Gastrocnemius medialis (tissue), 4 donors: ENCODE measurements around the gene SHC2.

Experiments
- POLR2A ChIP-seq, 2 donors: fragments of 450-650 bp; IDR thresholded peaks; one replicate each; pipeline ENCODE4 v1.6.1; 2017; ENCODE audit warnings: antibody characterized with exemption in 2 of 2, mild to moderate bottlenecking in 2 of 2, moderate library complexity in 2 of 2
- TF ChIP-seq, protein P1 (sequence below), 5 experiments: fragments of 450-650 bp in 3 of 5; fragments of 200-600 bp in 2 of 5; sonication (generic) in 2 of 5; IDR thresholded peaks in 4 of 5; conservative IDR thresholded peaks in 1 of 5; 1 replicate in 4 of 5; 2 replicates in 1 of 5; pipeline ENCODE4 v1.5.1; 2016 to 2019; ENCODE audit warnings: antibody characterized with exemption in 5 of 5, mild to moderate bottlenecking in 3 of 5, moderate library complexity in 3 of 5

DNA sequence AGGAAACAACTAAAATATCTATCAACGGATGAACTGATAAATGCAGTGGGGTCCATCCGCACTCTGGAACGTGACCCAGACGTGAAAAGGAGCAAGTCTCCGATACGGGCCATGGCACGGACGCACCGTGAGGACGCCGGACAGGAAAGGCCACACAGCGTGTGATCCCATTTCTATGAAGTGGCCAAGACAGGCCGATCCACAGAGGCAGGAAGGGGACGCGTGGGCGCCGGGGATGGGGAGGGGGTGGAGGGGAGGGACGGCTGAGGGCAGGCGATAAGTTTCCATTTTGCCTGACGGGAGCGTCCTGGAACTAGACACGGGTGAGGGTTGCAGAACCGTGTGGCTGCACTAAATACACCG lies 13.8 kb downstream of the SHC2 start:
- TF ChIP-seq, protein P1, sequence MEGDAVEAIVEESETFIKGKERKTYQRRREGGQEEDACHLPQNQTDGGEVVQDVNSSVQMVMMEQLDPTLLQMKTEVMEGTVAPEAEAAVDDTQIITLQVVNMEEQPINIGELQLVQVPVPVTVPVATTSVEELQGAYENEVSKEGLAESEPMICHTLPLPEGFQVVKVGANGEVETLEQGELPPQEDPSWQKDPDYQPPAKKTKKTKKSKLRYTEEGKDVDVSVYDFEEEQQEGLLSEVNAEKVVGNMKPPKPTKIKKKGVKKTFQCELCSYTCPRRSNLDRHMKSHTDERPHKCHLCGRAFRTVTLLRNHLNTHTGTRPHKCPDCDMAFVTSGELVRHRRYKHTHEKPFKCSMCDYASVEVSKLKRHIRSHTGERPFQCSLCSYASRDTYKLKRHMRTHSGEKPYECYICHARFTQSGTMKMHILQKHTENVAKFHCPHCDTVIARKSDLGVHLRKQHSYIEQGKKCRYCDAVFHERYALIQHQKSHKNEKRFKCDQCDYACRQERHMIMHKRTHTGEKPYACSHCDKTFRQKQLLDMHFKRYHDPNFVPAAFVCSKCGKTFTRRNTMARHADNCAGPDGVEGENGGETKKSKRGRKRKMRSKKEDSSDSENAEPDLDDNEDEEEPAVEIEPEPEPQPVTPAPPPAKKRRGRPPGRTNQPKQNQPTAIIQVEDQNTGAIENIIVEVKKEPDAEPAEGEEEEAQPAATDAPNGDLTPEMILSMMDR (IDR thresholded peaks at IDR 0.05 in 4 of 5, conservative IDR thresholded peaks at IDR 0.05 in 1 of 5) = no peak
- TF ChIP-seq POLR2A (IDR thresholded peaks at IDR 0.05) = no peak
